Vagina (tissue), 2 donors: ENCODE measurements around the gene ACOX3. TPM values are rescaled to one million over a fixed set of nuclear protein-coding genes. Genes with fewer than 3 reads are reported as not detected.

ENCODE experiments used
- DNase-seq, 2 donors: peaks; one replicate each; pipeline ENCODE4 v3.0.0-alpha.2; 2017; ENCODE audit errors: extremely low spot score in 2 of 2
- H3K27ac ChIP-seq: fragments of 200-600 bp; sonication (generic); one replicate; pipeline ENCODE4 v1.5.1; 2019
- H3K27me3 ChIP-seq: fragments of 200-600 bp; sonication (generic); one replicate; pipeline ENCODE4 v1.5.1; 2019
- H3K36me3 ChIP-seq, 2 donors: fragments of 200-600 bp; sonication (generic); one replicate each; pipeline ENCODE4 v1.5.1; 2017 to 2019
- H3K4me1 ChIP-seq: fragments of 200-600 bp; sonication (generic); one replicate; pipeline ENCODE4 v1.5.1; 2019
- H3K4me3 ChIP-seq, 2 donors: fragments of 200-600 bp; sonication (generic); 1 replicate in 1 of 2; 2 replicates in 1 of 2; pipeline ENCODE4 v1.5.1; 2016 to 2019
- H3K9me3 ChIP-seq: fragments of 200-600 bp; sonication (generic); one replicate; pipeline ENCODE4 v1.5.1; 2019
- CTCF ChIP-seq, 3 experiments: fragments of 450-650 bp in 2 of 3; fragments of 200-600 bp in 1 of 3; sonication (generic) in 1 of 3; IDR thresholded peaks; one replicate each; pipeline ENCODE4 v1.5.1; 2017 to 2019; ENCODE audit warnings: antibody characterized with exemption in 3 of 3, mild to moderate bottlenecking in 2 of 3, moderate library complexity in 2 of 3
- POLR2A ChIP-seq, 2 donors: fragments of 450-650 bp; IDR thresholded peaks; one replicate each; pipeline ENCODE4 v1.6.1; 2017; ENCODE audit warnings: antibody characterized with exemption in 2 of 2, mild to moderate bottlenecking in 2 of 2, moderate library complexity in 2 of 2
- POLR2AphosphoS5 ChIP-seq, 2 donors: sonication (generic); formaldehyde crosslinking; IDR thresholded peaks; one replicate each; pipeline ENCODE4 v1.9.0; 2017; ENCODE audit warnings: antibody characterized with exemption in 2 of 2, mild to moderate bottlenecking in 2 of 2, low read depth in 1 of 2; ENCODE audit not compliant: insufficient read depth in 1 of 2
- intact Hi-C: fragments of 100-400 bp; cut with DNase I; formaldehyde crosslinking; loops from one replicate; pipeline ENCODE4 v1.15.1; 2023
- total RNA-seq: library from RNA; depleted of rRNA; stranded (reverse); fragments of >200 nt; gene quantifications from one replicate; pipeline ENCODE4 v1.2.3, GENCODE V29; 2016

The ACOX3 gene
- total RNA-seq, 1 donor from 2014 or later, result 46.9 TPM

DNA sequence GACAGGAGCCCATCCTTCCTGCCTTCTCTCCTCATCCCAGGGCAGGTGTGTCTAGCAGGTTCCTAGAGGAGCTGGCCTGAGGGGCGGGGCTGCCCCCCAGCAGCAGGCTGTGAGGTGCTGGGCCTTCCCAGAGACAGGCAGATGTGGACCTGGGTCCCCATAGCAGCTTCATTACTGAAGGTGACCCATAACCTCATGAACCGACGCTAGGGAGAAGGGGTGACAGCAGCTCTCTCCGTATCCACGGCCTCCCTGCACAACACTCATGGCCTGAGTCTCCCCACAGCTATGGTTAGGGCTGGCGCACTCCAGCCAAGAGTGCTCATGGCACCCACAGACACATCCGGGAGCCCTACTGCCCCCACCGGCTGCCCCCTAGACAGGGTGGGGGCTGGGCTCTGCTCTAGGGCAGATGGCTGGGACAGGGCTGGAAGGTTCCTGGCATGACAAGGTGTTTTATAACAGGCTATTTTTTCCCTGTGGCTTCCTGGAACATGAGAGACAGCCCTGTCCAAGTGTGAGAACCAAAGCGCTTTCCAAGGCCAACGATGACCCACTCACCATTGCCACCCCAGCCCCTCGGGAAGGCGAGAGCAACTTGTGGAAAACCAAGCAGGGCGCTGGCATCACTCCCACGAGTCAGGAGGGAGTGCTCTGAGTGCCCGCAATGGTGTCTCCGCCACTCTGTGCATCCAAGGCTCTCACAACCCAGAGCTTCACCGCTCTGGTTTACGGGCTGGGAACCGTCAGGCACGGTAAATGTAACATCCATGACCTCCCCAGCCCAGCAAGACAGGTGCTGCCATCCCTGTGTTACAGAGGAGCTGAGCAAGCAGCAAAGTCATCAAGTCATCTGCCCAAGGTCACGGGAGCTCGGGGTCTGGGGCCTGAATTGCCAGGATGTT lies 59.8 kb downstream of the ACOX3 start:
- H3K36me3 ChIP-seq, result peaks cover 0 to 14% of the 10 kb centered on the region in 2 donors

DNA sequence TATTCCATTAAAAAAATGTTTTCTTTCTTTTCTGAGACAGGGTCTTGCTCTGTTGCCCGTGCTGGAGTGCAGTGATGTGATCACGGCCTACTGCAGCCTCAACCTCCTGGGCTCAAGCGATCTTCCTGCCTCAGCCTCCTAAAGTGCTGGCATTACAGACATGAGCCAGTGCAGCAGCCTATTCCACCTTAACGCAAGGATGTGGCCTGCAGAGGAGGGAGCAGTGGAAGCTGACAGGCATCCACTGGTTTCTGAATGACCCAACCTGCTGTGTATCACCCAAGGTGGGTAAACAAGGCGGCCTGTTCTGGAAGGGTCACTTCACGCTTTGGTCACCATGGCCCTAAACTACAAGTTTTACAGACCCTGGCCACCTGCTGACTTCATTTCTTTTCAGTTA lies 60.8 kb downstream of the ACOX3 start:
- peaks cover 0 to 14% of the 10 kb centered on the region in 2 donors for H3K36me3 ChIP-seq
- DNase-seq, result no peak
- H3K9me3 ChIP-seq, result no peaks in the 10 kb centered on the region
- no peak overlapping the region for H3K4me3 ChIP-seq
- H3K27me3 ChIP-seq, result no peaks in the 10 kb centered on the region
- TF ChIP-seq POLR2A (IDR thresholded peaks at IDR 0.05) (no peak), CTCF (IDR thresholded peaks at IDR 0.05) (no peak), POLR2AphosphoS5 (IDR thresholded peaks at IDR 0.05; ENCODE audit: insufficient read depth in 1 of 2, low read depth in 1 of 2) (no peak)
- intact Hi-C loops, result no loop called here
- no peaks in the 10 kb centered on the region for H3K4me1 ChIP-seq
- no peak overlapping the region for H3K27ac ChIP-seq

More for the DNA sequence above, 59.8 kb downstream of the ACOX3 start:
- no peak overlapping the region for H3K27ac ChIP-seq
- no peak overlapping the region for H3K4me3 ChIP-seq
- TF ChIP-seq POLR2AphosphoS5 (IDR thresholded peaks at IDR 0.05; ENCODE audit: insufficient read depth in 1 of 2, low read depth in 1 of 2) (no peak), CTCF (IDR thresholded peaks at IDR 0.05) (no peak), POLR2A (IDR thresholded peaks at IDR 0.05) (no peak)
- intact Hi-C loops, result no loop called here
- no peaks in the 10 kb centered on the region for H3K9me3 ChIP-seq
- H3K4me1 ChIP-seq, result no peaks in the 10 kb centered on the region
- no peaks in the 10 kb centered on the region for H3K27me3 ChIP-seq
- DNase-seq, result no peak

GRCh38 chr4:8379281-8379680 lies 61.2 kb downstream of the ACOX3 start:
- Histone ChIP-seq H3K4me3 (no peak overlapping the region), H3K27ac (no peak overlapping the region), H3K27me3 (no peaks in the 10 kb centered on the region), H3K9me3 (no peaks in the 10 kb centered on the region), H3K36me3 (peaks cover 0 to 14% of the 10 kb centered on the region in 2 donors), H3K4me1 (no peaks in the 10 kb centered on the region)
- TF ChIP-seq POLR2AphosphoS5 (IDR thresholded peaks at IDR 0.05; ENCODE audit: insufficient read depth in 1 of 2, low read depth in 1 of 2) (no peak), POLR2A (IDR thresholded peaks at IDR 0.05) (no peak), CTCF (IDR thresholded peaks at IDR 0.05) (no peak)
- intact Hi-C loops, result no loop called here
- no peak for DNase-seq

- H3K4me3 ChIP-seq, result no peak overlapping the region
- H3K27me3 ChIP-seq, result no peaks in the 10 kb centered on the region
- no peaks in the 10 kb centered on the region for H3K9me3 ChIP-seq
- no peak overlapping the region for H3K27ac ChIP-seq
- no peaks in the 10 kb centered on the region for H3K4me1 ChIP-seq
- TF ChIP-seq CTCF (IDR thresholded peaks at IDR 0.05) (no peak), POLR2A (IDR thresholded peaks at IDR 0.05) (no peak), POLR2AphosphoS5 (IDR thresholded peaks at IDR 0.05; ENCODE audit: insufficient read depth in 1 of 2, low read depth in 1 of 2) (no peak)
- intact Hi-C loops, result no loop called here
- H3K36me3 ChIP-seq, result peaks cover 0 to 14% of the 10 kb centered on the region in 2 donors
- no peak for DNase-seq
Measured at GRCh38 chr4:8378776-8379175, 61.7 kb downstream of the ACOX3 start.
